WTC11 (cell line): Measurements from ENCODE around the gene CHTOP.

Source experiments
- CREB1 ChIP-seq: sonication (generic); formaldehyde crosslinking; IDR thresholded peaks from 2 replicates; pipeline ENCODE4 v1.8.0; 2023; ENCODE audit warnings: mild to moderate bottlenecking, missing genetic modification reagents
- CTCF ChIP-seq: fragments of 200-600 bp; IDR thresholded peaks from 2 replicates; pipeline ENCODE4 v1.8.0; 2022; ENCODE audit warnings: antibody characterized with exemption
- NR2C2 ChIP-seq: sonication (generic); formaldehyde crosslinking; IDR thresholded peaks from 2 replicates; pipeline ENCODE4 v1.8.0; 2022; ENCODE audit warnings: mild to moderate bottlenecking, missing genetic modification reagents
- NR3C1 ChIP-seq: sonication (generic); formaldehyde crosslinking; conservative IDR thresholded peaks from 2 replicates; pipeline ENCODE4 v1.8.1; 2023; ENCODE audit warnings: low read depth, mild to moderate bottlenecking, missing genetic modification reagents
- USF2 ChIP-seq: sonication (generic); formaldehyde crosslinking; IDR thresholded peaks from 2 replicates; pipeline ENCODE4 v1.8.1; 2023; ENCODE audit warnings: mild to moderate bottlenecking, missing genetic modification reagents, moderate library complexity
- ZNF232 ChIP-seq: sonication (generic); formaldehyde crosslinking; IDR thresholded peaks from 2 replicates; pipeline ENCODE4 v1.8.0; 2022; ENCODE audit warnings: mild to moderate bottlenecking, missing genetic modification reagents
- ZNF263 ChIP-seq: sonication (generic); formaldehyde crosslinking; IDR thresholded peaks from 2 replicates; pipeline ENCODE4 v1.8.1; 2022; ENCODE audit warnings: low read depth, mild to moderate bottlenecking, moderate library complexity, missing genetic modification reagents
- ZNF416 ChIP-seq: fragments of 250-450 bp; sonication (Bioruptor Pico); IDR thresholded peaks from 2 replicates; pipeline ENCODE4 v1.9.0; 2021; ENCODE audit warnings: mild to moderate bottlenecking, inconsistent platforms

- TF ChIP-seq CTCF, result no peak
- no peak for TF ChIP-seq CREB1
- no peak for TF ChIP-seq ZNF416 (CRISPR knock-in tag)
- TF ChIP-seq USF2, result no peak
- no peak for TF ChIP-seq ZNF232 (CRISPR knock-in tag)
- TF ChIP-seq NR3C1 (CRISPR knock-in tag), result no peak
- TF ChIP-seq NR2C2 (CRISPR knock-in tag), result no peak
- no peak for TF ChIP-seq ZNF263 (CRISPR knock-in tag)
Measured at GRCh38 chr1:153628638-153629342, 5.1 kb upstream of the CHTOP start.
